GM19467 (cell line): ENCODE results near the gene BACH2.

ENCODE experiments used
- ATAC-seq: cut with Tn5 transposase; IDR thresholded peaks from one replicate; pipeline ENCODE4 v1.9.1; 2021; ENCODE audit warnings: mild to moderate bottlenecking, moderate library complexity; ENCODE audit not compliant: unreplicated experiment

BACH2 gene

DNA sequence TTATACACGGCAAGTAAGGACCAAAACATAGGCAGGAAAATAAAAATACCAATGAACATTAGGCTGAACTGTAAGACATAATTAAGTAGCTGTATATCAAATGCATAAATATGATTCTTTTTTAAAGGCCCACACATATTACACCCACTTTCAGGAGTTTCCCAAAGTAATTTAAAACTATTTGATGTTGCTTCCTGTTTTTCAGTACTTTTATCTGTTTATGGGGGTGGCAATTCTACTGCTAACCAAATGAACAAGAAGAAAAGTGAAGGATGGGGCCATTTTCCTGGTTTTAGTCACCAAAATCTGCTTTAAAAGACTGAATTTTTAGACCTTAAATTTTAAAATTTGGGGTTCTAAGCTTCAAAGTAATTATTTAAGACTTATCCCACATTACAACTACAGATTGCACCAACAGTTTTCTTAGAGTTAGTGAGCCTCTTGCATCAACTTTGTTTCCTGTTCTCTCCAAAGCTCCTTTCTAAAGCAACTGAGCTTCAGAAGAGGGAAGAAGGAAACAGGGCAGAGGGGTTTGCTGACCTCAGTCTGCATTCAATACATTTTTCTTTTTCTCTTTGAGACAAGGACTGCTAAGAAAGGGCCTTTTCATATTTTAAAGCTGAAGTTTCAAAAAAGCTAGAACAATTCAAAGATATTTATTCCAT, 191.0 kb downstream of the BACH2 start:
- no peak for ATAC-seq

DNA sequence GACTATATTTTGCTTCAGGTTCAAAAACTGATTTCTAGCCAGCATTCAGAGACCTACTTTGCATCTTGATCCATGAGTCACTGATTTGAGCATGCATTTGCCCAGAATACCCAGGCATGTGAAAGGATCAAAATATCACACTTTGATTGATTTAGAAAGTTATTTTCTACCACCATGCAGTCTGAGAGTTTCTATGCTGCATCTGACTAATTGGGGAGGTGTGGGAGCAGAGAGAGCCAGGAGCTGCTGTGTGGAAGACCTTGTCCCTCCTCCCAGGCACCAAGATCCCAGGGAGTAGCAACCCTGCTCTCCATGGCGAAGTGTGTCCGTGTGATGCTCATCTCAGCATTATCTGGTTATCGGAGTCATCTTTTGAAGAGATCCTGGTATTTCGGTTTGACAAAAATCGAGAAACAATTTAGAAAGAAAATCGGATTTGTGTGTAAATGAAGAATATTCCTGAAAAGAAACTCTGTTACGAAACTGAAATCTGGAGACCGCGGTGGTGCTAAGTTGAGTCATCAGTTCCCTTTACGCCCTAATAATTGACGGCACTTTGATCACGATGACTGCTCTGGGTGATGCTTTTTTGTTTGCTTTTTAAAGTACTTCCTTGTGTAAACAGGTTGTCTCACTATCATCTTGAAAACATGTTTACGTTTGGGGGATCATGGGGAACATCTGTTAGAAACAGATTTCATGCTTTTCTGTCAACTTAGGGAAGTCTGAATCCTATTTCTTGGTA, 193.4 kb downstream of the BACH2 start:
- peak; percentile 61 for ATAC-seq

GRCh38 chr6:90101403-90101802, 195.2 kb downstream of the BACH2 start:
- no peak for ATAC-seq

- ATAC-seq = no peak
Observed at GRCh38 chr6:90100059-90100665, 196.5 kb downstream of the BACH2 start.

DNA sequence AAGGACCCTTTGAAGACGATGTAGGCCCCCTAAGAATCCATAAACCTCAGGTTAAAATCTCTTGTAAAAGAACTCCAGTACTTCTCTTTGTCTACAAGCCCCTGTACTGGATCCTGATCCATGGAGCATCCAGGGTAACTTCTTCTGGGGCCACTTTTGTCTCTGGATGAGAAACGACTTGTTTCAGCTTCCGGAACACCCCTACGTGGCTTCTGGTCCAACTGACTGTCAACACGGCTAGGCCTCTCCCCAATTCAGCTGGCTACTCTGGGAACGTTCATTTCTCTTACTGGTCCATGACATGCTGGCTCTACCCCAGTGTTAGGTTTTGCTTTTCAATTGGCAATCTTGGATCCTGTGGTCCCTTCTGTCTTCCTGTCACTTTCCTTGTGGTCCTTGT, 198.0 kb downstream of the BACH2 start:
- ATAC-seq = no peak

GRCh38 chr6:90098001-90098531, 198.6 kb downstream of the BACH2 start:
- ATAC-seq = no peak

GRCh38 chr6:90097356-90097755, 199.3 kb downstream of the BACH2 start:
- no peak for ATAC-seq

DNA sequence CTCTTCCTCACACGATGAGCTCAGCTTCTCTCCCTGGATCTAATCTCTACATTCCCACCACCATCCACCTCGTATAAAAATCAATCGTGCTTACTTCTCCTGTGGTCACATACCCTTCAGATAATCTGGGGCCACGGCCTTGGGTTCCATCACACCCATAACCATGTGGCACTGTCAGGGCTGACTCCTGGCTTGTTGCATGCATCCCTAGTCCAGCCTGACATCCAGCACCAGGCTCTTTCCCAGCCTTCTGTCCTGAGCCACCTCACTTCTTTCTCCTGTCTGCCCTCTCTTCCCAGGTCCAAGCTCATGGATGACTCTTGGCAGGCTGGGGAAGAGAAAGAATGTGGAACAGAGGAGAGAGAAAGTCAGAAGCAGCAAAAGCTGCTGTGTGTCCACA, 199.8 kb downstream of the BACH2 start:
- no peak for ATAC-seq

- no peak for ATAC-seq
Observed at GRCh38 chr6:90095788-90096187, 200.9 kb downstream of the BACH2 start.

DNA sequence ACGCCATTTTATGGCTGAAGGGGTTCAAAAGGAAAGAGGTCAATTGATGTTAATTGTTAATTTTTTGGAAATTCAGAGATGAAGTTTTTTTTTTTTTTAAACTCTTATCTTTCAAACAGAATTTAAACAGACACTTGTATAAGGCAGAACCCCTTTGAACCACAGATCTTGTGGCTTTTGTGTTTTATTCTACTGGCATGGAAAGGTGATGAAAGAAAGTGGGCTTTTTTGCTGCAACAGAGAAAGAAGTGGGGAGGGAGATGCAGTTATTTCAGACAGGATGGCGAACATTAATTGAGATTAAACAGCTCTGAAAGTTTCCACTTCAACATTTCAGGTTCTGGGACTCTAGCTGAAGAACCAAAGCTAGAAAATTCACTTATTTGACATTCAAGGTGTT, 201.5 kb downstream of the BACH2 start:
- ATAC-seq = no peak

DNA sequence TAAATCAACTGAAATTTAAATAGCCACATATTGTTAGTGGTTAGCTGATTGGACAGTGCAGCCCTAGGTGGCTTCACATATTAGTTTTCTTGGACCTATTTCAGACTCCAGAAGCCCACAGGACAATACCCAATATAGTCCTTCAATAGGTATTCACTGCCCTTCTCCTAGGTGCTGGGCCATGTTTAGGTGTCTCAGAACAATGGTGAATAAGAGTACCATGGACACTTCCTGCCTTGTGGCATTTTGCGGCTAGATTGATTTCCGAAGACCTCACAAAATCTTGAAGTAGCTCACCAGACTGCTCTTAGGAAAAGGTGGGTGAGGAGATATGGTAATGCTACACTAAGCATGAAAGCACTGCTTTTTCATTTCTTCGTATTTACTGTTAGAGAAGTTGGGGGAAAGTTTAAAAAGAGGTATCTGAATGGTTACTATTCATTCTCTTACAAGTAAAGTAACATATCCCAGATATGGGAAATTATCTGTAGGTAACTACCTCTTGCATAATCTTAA, 203.0 kb downstream of the BACH2 start:
- no peak for ATAC-seq

DNA sequence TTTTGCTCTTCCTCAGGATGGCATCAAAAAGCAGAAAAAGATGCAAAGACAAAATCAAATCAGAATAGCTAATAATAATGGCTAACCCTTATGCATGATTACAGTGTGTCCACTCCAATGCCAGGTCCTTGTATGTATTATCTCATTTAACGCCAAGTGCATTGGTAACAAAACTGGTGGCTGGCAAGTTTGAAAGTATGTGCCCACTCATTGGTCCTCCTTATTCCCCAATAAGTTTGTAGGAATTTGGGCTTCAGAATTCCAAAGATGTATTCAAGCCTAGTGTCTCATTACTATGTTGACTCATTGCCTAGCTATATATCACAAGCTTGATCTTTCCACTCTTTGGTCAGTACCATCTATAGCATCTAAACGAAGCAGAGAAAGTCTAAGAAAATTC, 205.8 kb downstream of the BACH2 start:
- ATAC-seq = no peak

GRCh38 chr6:90088009-90088408, 208.6 kb downstream of the BACH2 start:
- no peak for ATAC-seq

- no peak for ATAC-seq
Observed at GRCh38 chr6:90087106-90087833, 209.4 kb downstream of the BACH2 start.

DNA sequence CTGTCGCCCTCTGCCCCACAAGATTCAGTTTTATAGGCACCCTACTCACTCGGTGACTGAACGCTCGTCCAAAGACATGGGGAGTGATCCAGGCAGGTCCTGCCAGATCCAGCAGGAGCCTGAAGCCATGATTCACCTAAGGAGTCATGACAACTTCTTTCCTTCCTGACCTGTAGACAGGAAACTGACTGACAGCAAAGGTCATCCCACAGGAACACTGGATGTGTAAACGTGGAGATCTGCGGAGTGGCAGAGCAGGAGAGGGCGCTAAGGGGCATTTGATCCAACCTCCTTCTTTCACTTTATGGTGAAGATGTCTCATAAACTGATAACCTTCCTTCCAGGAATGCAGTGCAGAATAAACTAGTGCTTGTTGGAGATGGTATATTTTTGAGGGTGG, 210.1 kb downstream of the BACH2 start:
- ATAC-seq = no peak

- ATAC-seq = no peak
Observed at GRCh38 chr6:90083891-90084290, 212.8 kb downstream of the BACH2 start.

- ATAC-seq = no peak
Observed at GRCh38 chr6:90082847-90083246, 213.8 kb downstream of the BACH2 start.

GRCh38 chr6:90080876-90081481, 215.7 kb downstream of the BACH2 start:
- peak; percentile 79 for ATAC-seq

- no peak for ATAC-seq
Observed at GRCh38 chr6:90079560-90080490, 216.8 kb downstream of the BACH2 start.
